GM18502 (cell line): ENCODE data around the gene SORBS1.

Source experiments
- ATAC-seq: cut with Tn5 transposase; IDR thresholded peaks from one replicate; pipeline ENCODE4 v1.9.1; 2021; ENCODE audit warnings: mild to moderate bottlenecking; ENCODE audit not compliant: unreplicated experiment, poor library complexity

The SORBS1 gene

GRCh38 chr10:95264227-95265051, 296.7 kb downstream of the SORBS1 start:
- no peak for ATAC-seq

DNA sequence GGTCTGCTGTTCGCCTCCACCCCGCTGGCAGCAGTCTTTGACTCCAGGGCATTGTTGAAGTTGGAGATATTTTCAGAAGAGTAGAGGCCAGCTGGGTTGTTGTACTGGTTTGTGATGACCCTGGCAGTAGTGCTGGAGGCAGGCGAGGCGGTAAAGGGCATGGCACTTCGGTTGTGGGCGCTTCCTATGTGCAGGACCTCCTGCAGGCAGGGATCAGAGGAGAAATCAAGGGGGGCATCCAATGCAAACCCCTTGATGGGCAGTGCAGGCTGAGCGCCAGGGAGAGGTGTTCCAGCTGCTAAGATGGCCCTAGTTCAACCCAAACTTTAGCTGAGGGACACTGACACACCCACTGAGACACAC, 297.3 kb downstream of the SORBS1 start:
- no peak for ATAC-seq

GRCh38 chr10:95262763-95263518, 298.2 kb downstream of the SORBS1 start:
- ATAC-seq, result no peak

- no peak for ATAC-seq
These were observed 299.2 kb downstream of the SORBS1 start for GRCh38 chr10:95261926-95262325.
